GM18517 (cell line): ENCODE data around the gene METTL21A.
"Not testable (repeated sequence)": the region's sequence is repeated elsewhere in the genome, so short reads cannot be mapped to it uniquely, and the experiment has no call there.

ENCODE experiments used
- ATAC-seq: cut with Tn5 transposase; IDR thresholded peaks from one replicate; pipeline ENCODE4 v1.9.1; 2021; ENCODE audit warnings: mild to moderate bottlenecking, moderate library complexity; ENCODE audit not compliant: unreplicated experiment

Gene METTL21A

GRCh38 chr2:207625014-207625907 is at the start of gene METTL21A:
TSS of gene METTL21A (minus strand) at chr2:207625394. CDS start at chr2:207624375, 1,019 bp downstream.
- ATAC-seq: peak; percentile 54

- ATAC-seq: no peak
Observed at GRCh38 chr2:207674826-207675225, 49.6 kb upstream of the METTL21A start.

- ATAC-seq: no peak
Observed at GRCh38 chr2:207674266-207674774, 49.1 kb upstream of the METTL21A start.

GRCh38 chr2:207673431-207673830 is 48.2 kb upstream of the METTL21A start:
- ATAC-seq: no peak

- no peak for ATAC-seq
Observed at GRCh38 chr2:207670887-207671286, 45.7 kb upstream of the METTL21A start.

GRCh38 chr2:207663870-207664545 is 38.8 kb upstream of the METTL21A start:
- no peak for ATAC-seq

- peak; percentile 94 for ATAC-seq
Observed at GRCh38 chr2:207662203-207662602, 37.0 kb upstream of the METTL21A start.

GRCh38 chr2:207660994-207661393 is 35.8 kb upstream of the METTL21A start:
- no peak for ATAC-seq

- no peak for ATAC-seq
Observed at GRCh38 chr2:207658156-207658555, 33.0 kb upstream of the METTL21A start.

- no peak for ATAC-seq
Observed at GRCh38 chr2:207655000-207655399, 29.8 kb upstream of the METTL21A start.

GRCh38 chr2:207646582-207646981 is 21.4 kb upstream of the METTL21A start:
- ATAC-seq: not testable (repeated sequence)

GRCh38 chr2:207643892-207644291 is 18.7 kb upstream of the METTL21A start:
- ATAC-seq: no peak

GRCh38 chr2:207640661-207641060 is 15.5 kb upstream of the METTL21A start:
- ATAC-seq: no peak

GRCh38 chr2:207640160-207640559 is 15.0 kb upstream of the METTL21A start:
- ATAC-seq: no peak

GRCh38 chr2:207639288-207639687 is 14.1 kb upstream of the METTL21A start:
- not testable (repeated sequence) for ATAC-seq

GRCh38 chr2:207635468-207636200 is 10.4 kb upstream of the METTL21A start:
- no peak for ATAC-seq

GRCh38 chr2:207633686-207634085 is 8.5 kb upstream of the METTL21A start:
- no peak for ATAC-seq

- ATAC-seq: peak; percentile 47
Observed at GRCh38 chr2:207632575-207633493, 7.6 kb upstream of the METTL21A start.

GRCh38 chr2:207630491-207630890 is 5.3 kb upstream of the METTL21A start:
- no peak for ATAC-seq

GRCh38 chr2:207629553-207629952 is 4.4 kb upstream of the METTL21A start:
- no peak for ATAC-seq
